ENCODE data around the gene OLFM2.

OLFM2 gene

GRCh38 chr19:9916719-9917118 is 19.6 kb downstream of the OLFM2 start:
- TF ChIP-seq CTCF (IDR thresholded peaks at IDR 0.05; ENCODE audit: low read length, missing control alignments) = no peak
- DNase-seq (ENCODE audit: low read depth) = no peak
- H3K4me3 ChIP-seq (replicated peaks; ENCODE audit: low read depth, low read length) = no peak overlapping the region

GRCh38 chr19:9914315-9915207 is 21.8 kb downstream of the OLFM2 start:
- peak; percentile 32 for TF ChIP-seq CTCF (IDR thresholded peaks at IDR 0.05; ENCODE audit: low read length, missing control alignments)
- peak; percentile 78 for DNase-seq (ENCODE audit: low read depth)
- peak overlapping the region; percentile 52 for H3K4me3 ChIP-seq (replicated peaks; ENCODE audit: low read depth, low read length)

GRCh38 chr19:9914001-9914314 is 22.4 kb downstream of the OLFM2 start:
- DNase-seq (ENCODE audit: low read depth) = no peak
- peak overlapping the region; percentile 52 for H3K4me3 ChIP-seq (replicated peaks; ENCODE audit: low read depth, low read length)

GRCh38 chr19:9913237-9914000 is 22.9 kb downstream of the OLFM2 start:
- DNase-seq (ENCODE audit: low read depth) = no peak
- TF ChIP-seq CTCF (IDR thresholded peaks at IDR 0.05; ENCODE audit: low read length, missing control alignments) = no peak
- peak overlapping the region; percentile 52 for H3K4me3 ChIP-seq (replicated peaks; ENCODE audit: low read depth, low read length)

More at GRCh38 chr19:9914001-9914314, 22.4 kb downstream of the OLFM2 start:
- no peak for TF ChIP-seq CTCF (IDR thresholded peaks at IDR 0.05; ENCODE audit: low read length, missing control alignments)

GRCh38 chr19:9912551-9913236 is 23.6 kb downstream of the OLFM2 start:
- DNase-seq (ENCODE audit: low read depth) = no peak
- no peak for TF ChIP-seq CTCF (IDR thresholded peaks at IDR 0.05; ENCODE audit: low read length, missing control alignments)
- H3K4me3 ChIP-seq (replicated peaks; ENCODE audit: low read depth, low read length) = no peak overlapping the region

- no peak for TF ChIP-seq CTCF (IDR thresholded peaks at IDR 0.05; ENCODE audit: low read length, missing control alignments)
- no peak overlapping the region for H3K4me3 ChIP-seq (replicated peaks; ENCODE audit: low read depth, low read length)
- DNase-seq (ENCODE audit: low read depth) = no peak
These were observed 24.7 kb downstream of the OLFM2 start for GRCh38 chr19:9911524-9912185.

Measured in fibroblast of pulmonary artery (primary cell).